HG02943 (cell line): ENCODE measurements around the gene ULBP1.
"Not testable (repeated sequence)": the region's sequence is repeated elsewhere in the genome, so short reads cannot be mapped to it uniquely, and the experiment has no call there.

Source experiments
- ATAC-seq: cut with Tn5 transposase; IDR thresholded peaks from one replicate; pipeline ENCODE4 v1.9.1; 2021; ENCODE audit warnings: mild to moderate bottlenecking, low read depth, moderate library complexity; ENCODE audit not compliant: unreplicated experiment

The ULBP1 gene

DNA sequence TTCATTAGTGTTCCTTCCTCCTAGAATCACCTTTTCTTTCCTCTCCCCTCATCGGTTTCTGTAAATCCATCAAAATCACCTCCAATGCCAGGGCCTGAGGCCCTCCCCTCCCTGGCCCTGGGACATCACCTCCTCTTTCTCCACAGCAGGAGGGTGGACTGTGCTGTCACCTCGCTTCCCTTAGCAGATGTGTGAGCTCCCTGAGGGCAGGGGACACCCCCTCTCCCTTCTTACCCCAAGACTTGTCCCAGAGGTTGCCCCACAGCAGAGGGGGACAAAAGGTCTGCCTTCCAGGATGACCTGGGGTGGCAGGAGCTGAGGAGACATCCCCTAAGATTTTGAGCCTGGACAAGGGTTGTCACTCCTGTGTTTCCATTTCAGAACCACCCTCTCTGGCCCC is 5.9 kb downstream of the ULBP1 start:
- ATAC-seq, result no peak

DNA sequence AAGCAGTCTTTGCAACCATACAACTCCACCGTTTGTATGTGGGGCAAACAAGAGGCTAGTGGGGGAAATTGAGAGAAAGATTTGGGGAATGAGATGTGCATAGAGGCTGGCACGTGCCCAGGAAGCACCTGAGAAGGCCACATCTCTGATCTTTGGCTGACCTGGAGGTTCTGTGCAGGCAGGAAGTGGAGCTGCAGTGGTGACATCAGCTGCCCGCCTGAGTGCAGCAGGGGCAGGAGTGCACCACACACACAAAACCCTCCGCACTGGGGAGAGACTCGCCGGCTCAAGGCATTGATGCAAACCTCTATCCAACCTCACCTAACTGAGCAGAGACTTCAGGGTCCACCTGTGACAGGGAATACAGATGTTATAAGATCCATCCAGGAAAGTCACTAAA is 10.7 kb downstream of the ULBP1 start:
- ATAC-seq, result not testable (repeated sequence)

DNA sequence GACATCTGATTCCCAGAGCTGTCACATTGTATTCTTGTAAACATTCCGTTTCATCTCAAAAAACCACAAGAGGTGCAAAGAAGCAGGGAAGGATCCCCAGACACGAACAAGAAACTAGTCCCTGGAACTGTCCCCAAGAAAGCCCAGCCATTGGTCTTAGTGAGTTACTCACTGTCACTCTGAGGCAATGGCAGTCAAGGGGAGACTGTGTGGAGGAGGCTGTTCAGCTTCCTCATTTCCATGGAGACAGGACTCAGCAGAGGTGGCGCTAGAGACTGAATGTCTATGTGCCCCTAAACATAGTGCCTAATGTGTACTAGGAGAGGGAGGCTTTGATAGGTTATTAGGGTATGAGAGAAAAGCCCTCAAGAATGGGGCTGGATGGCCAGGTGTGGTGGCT is 11.1 kb downstream of the ULBP1 start:
- no peak for ATAC-seq

DNA sequence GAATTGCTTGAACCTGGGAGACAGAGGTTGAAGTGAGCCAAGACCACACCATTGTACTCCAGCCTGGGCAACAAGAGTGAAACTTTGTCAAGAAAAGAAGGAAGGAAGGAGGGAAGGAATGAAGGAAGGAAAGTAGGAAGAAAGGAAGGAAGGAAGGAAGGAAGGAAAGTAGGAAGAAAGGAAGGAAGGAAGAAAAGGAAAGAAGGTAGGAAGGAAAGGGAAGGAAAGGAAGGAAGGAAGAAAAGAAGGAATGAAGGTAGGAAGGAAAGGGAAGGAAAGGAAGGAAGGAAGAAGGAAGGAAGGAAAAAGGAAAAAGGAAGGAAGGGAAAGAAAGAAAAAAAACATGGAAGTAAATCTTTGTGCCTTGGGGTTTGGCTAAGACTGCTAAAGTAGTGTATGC is 11.7 kb downstream of the ULBP1 start:
- ATAC-seq, result no peak

DNA sequence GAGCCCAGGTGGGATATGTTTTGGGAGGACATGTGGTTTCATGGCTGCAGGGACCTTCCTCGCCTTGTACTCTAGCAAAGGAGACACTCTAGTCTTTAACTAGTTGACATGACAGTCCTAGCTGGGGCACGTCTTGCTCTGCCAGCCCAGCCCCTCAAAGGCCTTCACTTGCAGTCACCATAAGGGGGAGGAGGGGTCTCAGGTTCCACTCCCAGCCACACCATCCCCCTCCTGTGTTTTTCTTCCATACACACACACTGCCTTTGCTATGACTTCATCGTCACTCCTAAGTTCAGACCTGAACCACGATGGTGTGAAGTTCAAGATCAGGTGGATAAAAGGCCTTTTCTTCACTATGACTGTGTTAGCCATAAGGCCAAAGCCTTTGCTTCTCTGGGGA is 13.5 kb downstream of the ULBP1 start:
- no peak for ATAC-seq

DNA sequence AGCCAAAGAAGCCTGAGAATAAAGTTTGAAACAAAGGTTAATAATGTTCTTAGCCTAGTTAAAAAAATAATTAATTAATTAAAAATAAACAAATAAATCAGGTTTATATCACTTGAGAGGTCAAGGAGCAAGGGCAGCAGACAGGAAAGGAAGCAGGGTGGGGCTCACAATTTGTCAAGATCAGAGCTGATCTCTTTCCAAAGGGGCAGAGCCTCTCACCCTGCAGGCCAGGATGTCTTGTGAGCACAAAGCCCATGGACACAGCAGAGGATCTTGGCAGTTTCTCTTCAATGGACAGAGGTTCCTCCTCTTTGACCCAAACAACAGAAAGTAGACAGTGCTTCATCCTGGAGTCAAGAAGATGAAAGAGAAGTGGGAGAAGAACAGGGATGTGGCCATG is 14.9 kb downstream of the ULBP1 start:
- ATAC-seq, result no peak

DNA sequence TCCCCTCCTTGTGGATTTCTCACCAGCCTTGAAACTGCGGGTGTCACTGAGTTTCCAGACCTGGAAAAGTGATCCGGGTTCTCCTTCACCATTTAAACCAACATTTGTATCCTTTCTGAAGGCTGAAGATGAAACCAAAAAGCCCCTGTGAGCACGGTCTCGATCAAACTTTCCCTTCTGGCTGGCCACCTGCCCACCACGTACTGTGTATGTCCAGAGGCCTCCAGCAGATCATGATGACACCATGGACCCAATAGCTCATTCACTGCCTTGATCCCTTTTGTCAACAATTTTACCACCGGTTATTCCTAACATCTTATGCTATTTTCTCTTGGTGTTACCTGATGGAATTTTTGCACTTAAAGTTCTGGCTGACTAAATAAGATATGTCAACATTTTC is 15.6 kb downstream of the ULBP1 start:
- no peak for ATAC-seq

DNA sequence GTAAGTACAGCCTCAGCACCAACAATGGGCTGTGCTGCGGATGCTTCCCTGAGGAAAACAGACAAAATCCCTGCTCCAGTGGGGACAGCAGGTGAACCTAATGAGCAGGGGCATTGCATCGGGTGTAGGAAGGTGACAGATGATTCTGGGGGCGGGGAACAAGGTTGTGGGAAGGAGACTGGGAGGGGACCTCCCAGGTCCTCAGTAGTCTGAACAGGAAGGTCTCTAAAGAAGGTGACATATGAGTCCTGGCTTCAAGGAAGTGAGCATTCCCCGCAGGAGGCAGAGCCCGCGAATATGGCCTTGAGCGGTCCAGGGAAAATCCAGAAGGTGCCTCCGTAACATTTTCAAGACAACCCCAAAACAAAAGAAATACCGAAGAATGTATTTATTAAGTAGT is 19.4 kb downstream of the ULBP1 start:
- ATAC-seq, result no peak

DNA sequence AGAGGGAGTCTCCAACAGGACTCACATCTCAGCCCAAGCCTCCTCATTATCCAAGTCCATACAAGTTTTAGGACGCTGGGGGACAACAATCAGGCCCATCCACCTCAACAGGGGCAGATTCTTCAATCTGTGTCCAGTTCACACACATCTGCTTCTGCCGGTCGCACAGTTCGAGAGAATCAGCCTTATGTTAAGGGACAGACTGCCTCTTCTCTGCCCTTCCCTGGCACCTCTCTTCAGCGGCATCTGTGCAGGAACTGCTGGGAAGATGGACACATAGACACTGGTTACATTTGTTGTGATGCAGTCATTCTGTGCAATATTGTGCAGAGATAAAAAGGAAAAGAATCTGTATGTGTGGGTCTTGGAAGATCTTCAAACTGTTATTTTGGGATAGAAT is 21.0 kb downstream of the ULBP1 start:
- ATAC-seq, result no peak

DNA sequence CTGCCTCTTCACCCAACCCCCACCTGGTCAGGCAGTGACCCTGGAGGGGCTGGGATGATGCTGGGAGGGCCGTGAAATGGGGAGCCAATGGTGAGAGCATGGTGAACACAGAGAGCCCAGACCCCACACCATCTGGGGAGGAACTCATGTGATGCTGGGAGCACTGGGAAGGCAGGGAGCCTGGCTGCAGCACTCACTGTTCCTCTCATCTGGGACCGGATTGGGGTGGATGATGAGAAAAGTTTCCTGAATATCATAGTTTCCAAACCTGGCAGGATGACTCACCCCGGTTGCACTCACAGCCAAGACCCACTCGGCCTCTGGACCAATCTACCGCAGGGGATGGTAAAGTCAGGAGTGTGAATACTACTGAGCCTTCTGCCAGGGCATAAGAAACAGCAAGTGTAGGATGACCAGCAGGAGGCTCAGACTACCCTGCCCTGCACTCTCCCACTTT is 21.8 kb downstream of the ULBP1 start:
- no peak for ATAC-seq

DNA sequence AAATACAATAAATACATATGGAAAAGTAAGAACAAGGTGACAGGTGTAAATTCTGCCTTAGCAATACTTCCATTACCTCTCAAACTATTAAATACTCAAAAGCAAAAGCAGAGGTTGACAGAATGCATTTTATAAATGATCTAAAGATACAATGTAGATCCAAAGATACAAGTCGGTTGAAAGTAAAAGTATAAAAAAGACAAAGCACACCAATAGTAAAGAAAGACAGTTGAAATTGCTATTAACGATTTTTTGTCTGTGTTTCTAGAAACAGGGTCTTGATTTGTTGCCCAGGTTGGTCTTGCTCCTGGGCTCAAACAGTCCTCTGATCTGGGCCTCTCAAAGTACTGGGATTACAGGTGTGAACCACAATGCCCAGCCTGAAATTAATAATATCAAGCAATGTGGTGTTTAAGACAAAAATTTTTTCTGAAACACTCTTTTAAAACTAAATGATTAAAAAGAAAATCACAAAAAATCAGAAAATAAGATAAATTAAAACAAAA is 23.9 kb downstream of the ULBP1 start:
- ATAC-seq, result no peak

DNA sequence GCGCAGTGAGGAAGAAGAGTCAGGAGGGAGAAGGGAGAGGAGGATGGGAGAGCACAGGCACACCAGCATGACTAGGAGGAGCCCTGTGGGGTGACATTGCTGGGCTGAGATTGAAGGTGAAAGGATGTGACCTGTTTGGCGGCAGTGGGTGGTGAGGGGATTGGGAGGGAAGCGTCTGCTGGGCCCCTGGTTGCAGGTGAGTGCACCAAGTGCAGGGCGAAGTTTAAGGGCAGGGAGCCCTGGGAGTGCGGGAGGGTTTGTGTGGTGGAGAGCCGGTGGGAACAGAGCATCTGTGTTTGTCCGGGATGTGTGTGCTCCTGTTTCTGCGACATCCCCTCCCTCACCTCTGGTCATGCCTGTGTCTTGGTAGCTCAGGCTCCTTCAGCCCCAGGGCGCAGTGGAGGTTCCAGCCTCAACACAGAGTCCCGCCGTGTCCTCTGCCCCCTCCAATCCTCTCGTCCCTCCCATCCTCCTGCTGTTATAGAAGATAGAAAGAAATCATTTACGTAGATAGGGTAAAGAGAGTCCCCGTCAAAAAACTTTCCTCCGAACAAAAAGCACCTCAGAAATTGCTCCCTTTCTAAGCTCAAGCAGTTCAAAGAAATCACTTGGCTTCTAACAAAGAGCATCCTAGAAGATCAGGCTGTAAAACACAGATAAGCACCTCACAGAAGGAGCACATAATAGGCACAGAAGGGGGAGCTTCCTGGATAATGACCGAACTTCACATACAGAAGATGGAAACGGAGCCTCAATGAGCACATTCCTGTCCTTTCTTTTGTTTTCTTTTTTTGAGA is 25.0 kb downstream of the ULBP1 start:
- no peak for ATAC-seq

DNA sequence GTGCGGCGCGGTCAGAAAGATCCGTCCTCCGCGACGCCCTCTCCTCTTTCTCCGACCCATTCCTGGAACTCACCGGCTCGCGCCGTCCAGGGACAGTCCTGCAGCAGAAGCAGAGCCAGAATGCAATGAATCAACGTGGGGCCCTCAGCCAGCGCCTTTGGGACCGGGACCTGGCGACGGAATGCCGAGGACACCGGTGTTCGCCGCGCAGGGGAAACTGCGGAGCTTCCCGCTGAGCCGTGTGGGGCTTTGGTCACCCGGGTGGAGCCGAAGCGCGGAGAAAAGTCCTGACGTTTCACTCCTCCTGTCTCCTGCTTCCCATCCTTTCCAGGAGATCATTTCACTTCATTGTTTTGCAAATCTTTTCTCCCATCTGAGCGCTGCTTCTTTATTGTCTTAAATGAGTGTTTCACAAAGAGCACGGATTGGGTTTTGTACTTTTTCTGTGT is 26.5 kb downstream of the ULBP1 start:
- ATAC-seq, result no peak

DNA sequence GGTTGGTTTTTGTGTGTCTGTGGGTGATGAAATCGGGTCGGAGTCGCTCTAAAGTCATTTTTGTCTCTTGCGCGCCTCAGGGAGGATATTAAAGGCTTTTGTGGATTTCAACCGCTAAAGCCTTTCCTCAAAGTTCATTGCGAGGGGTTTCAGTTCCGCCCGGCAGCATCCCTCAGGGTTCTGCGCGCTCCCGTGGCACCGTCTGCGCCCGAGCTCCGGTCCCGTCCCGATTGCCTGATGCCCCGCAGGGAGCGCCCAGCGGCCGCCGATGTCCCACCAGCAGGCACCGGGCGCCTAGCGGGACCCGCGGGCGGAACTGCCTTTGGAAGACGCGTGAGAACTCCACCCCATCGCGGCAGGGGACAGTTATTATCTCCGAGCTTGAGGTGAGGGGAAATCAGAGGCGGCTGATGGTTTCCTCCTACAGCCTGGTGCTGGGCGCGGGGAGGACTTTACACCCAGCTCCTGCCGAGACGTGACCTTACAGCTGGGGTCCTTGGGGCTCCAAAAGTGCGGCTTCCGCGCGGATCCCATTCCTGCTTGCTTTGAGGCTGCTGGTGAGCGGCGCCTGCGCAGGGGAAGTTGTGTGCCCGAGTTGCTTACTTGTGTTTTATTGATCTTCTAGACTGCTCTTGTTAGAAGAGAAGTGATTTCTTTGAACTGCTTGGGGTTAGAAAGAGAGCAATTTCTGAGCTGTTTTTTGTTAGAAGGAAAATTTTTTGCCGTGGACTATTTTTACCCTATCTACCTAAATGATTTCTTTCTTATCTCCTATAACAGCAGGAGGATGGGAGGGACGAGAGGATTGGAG is 27.1 kb downstream of the ULBP1 start:
- ATAC-seq, result no peak

DNA sequence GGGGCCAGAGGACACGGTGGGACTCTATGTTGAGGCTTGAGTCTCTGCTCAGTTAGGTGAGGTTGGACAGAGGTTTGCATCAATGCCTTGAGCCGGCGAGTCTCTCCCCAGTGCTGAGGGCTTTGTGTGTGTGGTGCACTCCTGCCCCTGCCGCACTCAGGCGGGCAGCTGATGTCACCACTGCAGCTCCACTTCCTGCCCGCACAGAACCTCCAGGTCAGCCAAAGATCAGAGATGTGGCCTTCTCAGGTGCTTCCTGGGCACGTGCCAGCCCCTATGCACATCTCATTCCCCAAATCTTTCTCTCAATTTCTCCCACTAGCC is 27.7 kb downstream of the ULBP1 start:
- ATAC-seq, result not testable (repeated sequence)

DNA sequence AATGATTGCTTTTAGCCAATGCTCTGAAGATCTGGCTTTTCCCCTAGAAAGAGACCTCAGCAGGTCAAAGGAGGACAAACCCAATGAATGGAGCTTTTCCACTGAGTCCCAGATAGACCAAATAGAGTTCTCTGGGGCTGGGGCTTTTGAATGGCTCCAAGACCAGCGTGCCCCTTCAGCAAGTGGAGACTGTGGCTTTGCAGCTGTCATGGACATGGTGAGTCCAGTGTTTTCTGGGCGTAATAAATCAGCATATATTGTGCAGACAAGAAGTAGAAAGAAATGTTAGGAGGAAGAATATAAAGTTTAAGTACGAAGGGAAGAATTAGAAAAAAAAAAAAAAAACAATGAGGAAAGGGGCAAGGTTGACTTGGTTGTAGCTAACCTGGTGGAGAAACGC is 28.1 kb downstream of the ULBP1 start:
- ATAC-seq, result no peak

DNA sequence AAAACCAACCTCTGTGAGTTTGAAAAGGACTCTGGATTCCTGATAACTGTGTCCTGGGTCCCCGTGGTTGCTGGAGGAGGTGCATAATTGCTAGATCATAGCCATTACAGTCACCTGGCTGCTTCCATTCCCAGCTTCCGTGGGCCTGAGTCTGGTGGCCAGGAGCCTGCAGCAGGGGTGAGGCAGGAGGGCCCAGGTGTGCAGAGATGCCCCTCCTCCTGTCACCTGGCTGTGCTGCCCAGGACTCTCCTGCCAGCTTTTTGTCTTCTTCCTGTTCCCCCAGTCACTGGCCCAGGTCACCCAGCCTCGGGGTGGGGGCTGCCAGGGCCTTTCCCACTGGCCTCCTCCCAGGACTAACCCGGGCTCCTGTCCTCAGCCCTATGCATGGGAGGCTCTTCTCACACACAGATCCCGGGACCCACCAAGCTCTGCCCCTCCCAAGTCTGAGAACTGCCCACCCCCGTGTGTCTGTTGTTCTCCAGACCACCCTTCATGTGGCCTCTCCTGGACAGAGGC is 31.6 kb downstream of the ULBP1 start:
- no peak for ATAC-seq

DNA sequence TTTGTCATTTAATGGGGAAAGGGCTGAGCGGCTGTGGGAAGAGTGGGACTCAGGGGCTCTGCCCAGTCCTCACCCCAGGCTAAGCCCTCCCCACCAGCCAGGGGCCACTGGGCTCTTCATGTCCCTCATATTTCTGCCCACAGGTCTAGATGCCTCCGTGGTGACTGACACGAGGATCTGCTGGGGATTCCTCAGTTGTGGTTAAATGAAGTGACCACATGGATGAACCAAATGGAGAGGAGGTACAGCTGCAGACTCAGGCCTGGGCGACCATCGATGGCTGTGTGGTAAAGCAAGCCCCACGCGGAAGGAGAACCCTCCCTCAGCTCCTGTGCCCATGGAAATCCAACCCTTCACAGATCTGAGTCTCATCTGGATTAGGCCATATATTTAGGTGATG is 32.2 kb downstream of the ULBP1 start:
- no peak for ATAC-seq

DNA sequence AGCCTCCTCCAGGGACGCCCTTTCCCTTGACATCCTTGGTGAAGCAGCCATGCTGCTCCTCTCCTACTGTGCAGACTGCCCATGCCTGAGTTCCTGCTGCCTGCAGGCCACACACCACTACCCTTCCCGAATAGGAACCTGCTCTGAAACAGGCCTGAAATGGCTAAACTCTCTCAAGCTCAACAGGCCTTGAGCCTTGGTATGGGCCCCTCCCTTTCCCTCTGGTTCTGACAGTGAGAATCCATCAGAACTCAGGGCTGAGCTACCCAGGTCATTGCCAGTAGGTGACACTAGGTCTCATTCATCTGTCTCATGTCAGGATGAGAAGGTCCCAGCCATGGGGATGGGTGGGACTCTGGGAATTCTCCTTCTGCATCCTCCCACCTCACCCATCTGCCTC is 35.9 kb downstream of the ULBP1 start:
- ATAC-seq, result no peak

DNA sequence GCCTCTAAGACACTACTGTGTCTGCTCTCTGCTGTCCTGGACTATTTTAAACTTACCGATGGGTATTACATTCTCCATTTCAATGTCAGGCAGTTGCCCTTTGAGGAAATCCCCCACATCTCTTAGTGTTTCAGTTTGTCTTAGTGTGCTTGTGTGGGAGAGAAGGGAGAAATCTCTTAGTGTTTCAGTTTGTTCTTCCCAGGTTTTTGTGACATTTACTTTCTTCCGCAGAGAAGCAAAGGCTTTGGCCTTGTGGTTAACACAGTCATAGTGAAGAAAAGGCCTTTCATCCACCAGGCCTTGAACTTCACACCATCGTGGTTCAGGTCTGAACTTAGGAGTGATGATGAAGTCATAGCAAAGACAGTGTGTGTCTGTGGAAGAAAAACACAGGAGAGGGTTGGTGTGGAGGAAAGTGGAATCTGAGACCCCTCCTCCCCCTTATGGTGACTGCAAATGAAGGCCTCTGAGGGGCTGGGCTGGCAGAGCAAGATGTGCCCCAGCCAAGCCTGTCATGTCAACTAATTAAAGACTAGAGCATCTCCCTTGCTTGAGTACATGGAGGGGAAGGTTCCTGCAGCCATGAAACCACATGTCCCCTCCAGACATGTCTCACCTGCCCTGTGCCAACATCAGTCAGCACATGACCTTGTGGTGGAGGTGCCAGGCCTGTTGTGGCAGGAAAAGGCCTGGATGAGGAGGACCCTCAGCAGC is 37.7 kb downstream of the ULBP1 start:
- ATAC-seq, result no peak

DNA sequence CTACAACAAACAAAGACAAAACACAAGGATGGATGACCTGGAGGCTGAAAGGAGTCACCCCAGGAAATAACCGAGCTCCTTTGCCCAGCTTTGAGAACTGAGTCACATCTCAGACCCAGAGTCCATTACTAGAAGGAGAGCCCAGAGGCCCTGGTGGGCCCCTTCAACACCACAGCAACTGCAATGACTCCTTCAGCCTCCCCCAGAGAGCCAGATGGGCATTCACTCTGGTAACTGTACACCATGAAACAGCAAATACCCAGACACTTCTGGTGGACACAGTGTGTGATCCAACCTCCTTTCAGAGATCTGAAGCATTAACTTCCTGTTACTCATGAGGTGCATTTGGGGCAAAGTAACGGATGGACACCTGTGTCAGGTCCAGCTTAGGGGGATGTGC is 39.0 kb downstream of the ULBP1 start:
- no peak for ATAC-seq
